Mesothelial cell of epicardium (in vitro differentiated cells): ENCODE results near the gene SEPTIN5. TPM values are rescaled to one million over a fixed set of nuclear protein-coding genes. Genes with fewer than 3 reads are reported as not detected.

ENCODE experiments used
- DNase-seq, 2 experiments: peaks; one replicate each; pipeline ENCODE4 v3.0.0; 2021; ENCODE audit warnings: low spot score in 2 of 2; ENCODE audit not compliant: unreplicated experiment in 2 of 2
- H3K27ac Mint-ChIP-seq: 2 replicates; pipeline ENCODE4 v1.8.0; 2021; ENCODE audit warnings: mixed read lengths
- H3K27me3 Mint-ChIP-seq: 2 replicates; pipeline ENCODE4 v1.8.0; 2021; ENCODE audit warnings: low read depth, mixed read lengths
- H3K36me3 Mint-ChIP-seq: 2 replicates; pipeline ENCODE4 v1.8.0; 2021; ENCODE audit warnings: mixed read lengths
- H3K4me1 Mint-ChIP-seq: 2 replicates; pipeline ENCODE4 v1.8.0; 2021; ENCODE audit warnings: mixed read lengths
- H3K4me3 Mint-ChIP-seq: 2 replicates; pipeline ENCODE4 v1.8.0; 2021; ENCODE audit warnings: mild to moderate bottlenecking, moderate library complexity, mixed read lengths
- H3K9me3 Mint-ChIP-seq: 2 replicates; pipeline ENCODE4 v1.8.0; 2021; ENCODE audit warnings: mixed read lengths
- CTCF ChIP-seq: fragments of 200-600 bp; sonication (generic); IDR thresholded peaks from one replicate; pipeline ENCODE4 v1.5.0; 2021; ENCODE audit warnings: antibody characterized with exemption; ENCODE audit not compliant: unreplicated experiment
- total RNA-seq: library from RNA; stranded (reverse); gene quantifications from 3 replicates; pipeline ENCODE4 v1.2.1, GENCODE V29; 2021

Gene SEPTIN5
- total RNA-seq, 1 donor from 2014 or later, result 42.1 TPM

- DNase-seq, result no peak
- Mint-ChIP-seq H3K27me3 (peaks cover 23% of the 10 kb centered on the region), H3K9me3 (no peaks in the 10 kb centered on the region), H3K36me3 (no peaks in the 10 kb centered on the region), H3K4me1 (no peaks in the 10 kb centered on the region), H3K27ac (no peak overlapping the region), H3K4me3 (no peak overlapping the region)
- no peak for TF ChIP-seq CTCF
Observed at GRCh38 chr22:19707347-19708290, 6.7 kb upstream of the SEPTIN5 start.

GRCh38 chr22:19708321-19709011, 5.8 kb upstream of the SEPTIN5 start:
- TF ChIP-seq CTCF, result no peak
- no peak for DNase-seq
- no peak overlapping the region for H3K4me3 Mint-ChIP-seq
- H3K27me3 Mint-ChIP-seq, result peaks cover 18% of the 10 kb centered on the region
- no peaks in the 10 kb centered on the region for H3K36me3 Mint-ChIP-seq
- no peaks in the 10 kb centered on the region for H3K9me3 Mint-ChIP-seq
- no peaks in the 10 kb centered on the region for H3K4me1 Mint-ChIP-seq
- no peak overlapping the region for H3K27ac Mint-ChIP-seq

GRCh38 chr22:19709063-19709769, 5.1 kb upstream of the SEPTIN5 start:
- peaks cover 14% of the 10 kb centered on the region for H3K27me3 Mint-ChIP-seq
- TF ChIP-seq CTCF, result no peak

GRCh38 chr22:19710020-19710768, 4.1 kb upstream of the SEPTIN5 start:
- peaks cover 1% of the 10 kb centered on the region for H3K4me1 Mint-ChIP-seq
- no peaks in the 10 kb centered on the region for H3K9me3 Mint-ChIP-seq
- no peak for TF ChIP-seq CTCF
- no peak overlapping the region for H3K4me3 Mint-ChIP-seq
- DNase-seq, result no peak
- no peaks in the 10 kb centered on the region for H3K36me3 Mint-ChIP-seq
- no peak overlapping the region for H3K27ac Mint-ChIP-seq
- H3K27me3 Mint-ChIP-seq, result peaks cover 13% of the 10 kb centered on the region

More at GRCh38 chr22:19709063-19709769, 5.1 kb upstream of the SEPTIN5 start:
- no peak for DNase-seq
- Mint-ChIP-seq H3K27ac (no peak overlapping the region), H3K4me3 (no peak overlapping the region), H3K36me3 (no peaks in the 10 kb centered on the region), H3K9me3 (no peaks in the 10 kb centered on the region), H3K4me1 (no peaks in the 10 kb centered on the region)

GRCh38 chr22:19710769-19711106, 3.6 kb upstream of the SEPTIN5 start:
- Mint-ChIP-seq H3K9me3 (no peaks in the 10 kb centered on the region), H3K4me3 (no peak overlapping the region)

More at GRCh38 chr22:19710769-19711106, 3.6 kb upstream of the SEPTIN5 start:
- peaks cover 2% of the 10 kb centered on the region for H3K4me1 Mint-ChIP-seq
- DNase-seq, result no peak
- no peak for TF ChIP-seq CTCF
- no peaks in the 10 kb centered on the region for H3K36me3 Mint-ChIP-seq
- H3K27ac Mint-ChIP-seq, result no peak overlapping the region
- H3K27me3 Mint-ChIP-seq, result peaks cover 10% of the 10 kb centered on the region
